ENCODE measurements around the gene RAE1.

The RAE1 gene, protein sequence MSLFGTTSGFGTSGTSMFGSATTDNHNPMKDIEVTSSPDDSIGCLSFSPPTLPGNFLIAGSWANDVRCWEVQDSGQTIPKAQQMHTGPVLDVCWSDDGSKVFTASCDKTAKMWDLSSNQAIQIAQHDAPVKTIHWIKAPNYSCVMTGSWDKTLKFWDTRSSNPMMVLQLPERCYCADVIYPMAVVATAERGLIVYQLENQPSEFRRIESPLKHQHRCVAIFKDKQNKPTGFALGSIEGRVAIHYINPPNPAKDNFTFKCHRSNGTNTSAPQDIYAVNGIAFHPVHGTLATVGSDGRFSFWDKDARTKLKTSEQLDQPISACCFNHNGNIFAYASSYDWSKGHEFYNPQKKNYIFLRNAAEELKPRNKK

DNA sequence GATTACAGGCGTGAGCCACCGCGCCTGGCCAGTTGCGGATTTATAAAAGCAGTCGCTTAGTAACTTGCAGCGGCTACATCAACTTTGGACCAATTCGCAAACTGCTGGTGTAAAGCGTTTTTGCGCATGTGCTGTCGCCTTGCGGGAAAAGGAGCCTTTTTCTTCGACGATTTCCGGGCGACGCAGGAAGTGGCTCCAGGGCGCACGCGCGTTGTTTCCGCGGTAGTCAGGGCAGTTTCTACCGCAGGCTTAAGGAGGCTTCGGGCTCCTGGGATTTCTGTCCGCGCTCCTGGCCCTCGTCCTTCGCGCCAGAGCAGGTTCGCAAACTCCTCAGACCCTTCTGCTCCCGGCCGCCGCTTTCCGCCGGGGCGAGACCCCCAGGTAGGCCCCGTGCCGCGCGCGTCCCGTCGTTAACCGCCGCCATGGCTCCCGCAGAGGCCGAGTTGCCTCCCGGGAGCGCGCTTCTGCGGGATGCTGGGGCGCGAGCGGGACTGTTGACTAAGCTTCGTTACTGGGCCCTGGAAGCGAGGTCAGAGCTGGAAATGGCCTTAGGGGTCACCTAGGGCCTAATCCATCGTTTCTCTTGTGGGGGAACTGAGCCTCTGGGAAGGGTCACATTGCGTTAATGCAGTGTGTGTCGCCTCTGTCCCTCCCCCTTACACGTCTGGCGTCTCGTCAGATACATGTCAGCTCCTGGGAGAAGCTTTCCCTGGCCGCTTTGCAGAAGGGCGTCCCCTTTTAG lies at the start of gene RAE1:
Gene RAE1 (plus strand): TSS at position 214 of the 742 bp plus-strand sequence. CDS start 2,784 bp downstream, outside the sequence.
- peak; percentile 87 for DNase-seq (ENCODE audit: low read depth, low spot score)

GRCh38 chr20:57306747-57307146 lies 44.3 kb upstream of the RAE1 start:
- DNase-seq (ENCODE audit: low read depth, low spot score): no peak

DNA sequence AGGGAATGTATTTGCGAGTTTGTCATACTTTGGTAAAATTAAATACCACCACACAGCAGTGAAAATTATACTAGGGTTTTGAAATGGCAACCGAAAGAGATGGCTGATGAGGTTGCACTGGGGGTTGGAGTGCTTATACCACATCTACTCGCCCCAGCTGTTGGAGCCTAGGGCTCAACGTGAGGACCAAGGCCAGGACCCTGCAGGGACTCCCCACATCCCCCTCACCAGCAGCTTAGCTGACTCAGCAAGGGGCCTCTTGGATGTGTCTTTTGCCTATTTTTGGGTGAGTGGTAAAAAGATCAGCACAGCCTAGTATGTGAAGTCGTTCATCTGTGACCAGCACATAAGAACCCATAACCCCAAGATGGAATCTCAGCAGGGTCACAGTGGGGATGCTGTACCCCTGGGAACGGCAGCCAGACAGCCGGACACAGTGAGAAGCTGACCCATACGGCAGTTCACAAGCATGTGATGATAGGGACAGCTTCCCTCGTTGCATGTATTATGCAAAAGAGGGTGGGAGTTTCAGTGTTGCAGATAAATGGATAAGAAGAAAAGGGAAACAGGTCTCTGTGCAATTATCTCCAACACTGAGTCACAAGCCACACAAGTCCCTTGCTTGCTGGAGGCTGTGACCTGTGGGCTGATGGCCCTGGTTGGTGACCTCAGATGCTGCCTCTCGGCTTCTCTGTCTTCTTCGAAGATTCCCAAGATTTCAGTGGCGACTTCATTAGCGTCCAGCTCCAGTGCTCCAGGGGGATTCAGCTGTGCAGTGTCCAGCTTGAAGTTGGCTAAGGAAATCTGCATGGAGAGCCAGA lies 42.4 kb upstream of the RAE1 start:
- no peak for DNase-seq (ENCODE audit: low read depth, low spot score)

DNA sequence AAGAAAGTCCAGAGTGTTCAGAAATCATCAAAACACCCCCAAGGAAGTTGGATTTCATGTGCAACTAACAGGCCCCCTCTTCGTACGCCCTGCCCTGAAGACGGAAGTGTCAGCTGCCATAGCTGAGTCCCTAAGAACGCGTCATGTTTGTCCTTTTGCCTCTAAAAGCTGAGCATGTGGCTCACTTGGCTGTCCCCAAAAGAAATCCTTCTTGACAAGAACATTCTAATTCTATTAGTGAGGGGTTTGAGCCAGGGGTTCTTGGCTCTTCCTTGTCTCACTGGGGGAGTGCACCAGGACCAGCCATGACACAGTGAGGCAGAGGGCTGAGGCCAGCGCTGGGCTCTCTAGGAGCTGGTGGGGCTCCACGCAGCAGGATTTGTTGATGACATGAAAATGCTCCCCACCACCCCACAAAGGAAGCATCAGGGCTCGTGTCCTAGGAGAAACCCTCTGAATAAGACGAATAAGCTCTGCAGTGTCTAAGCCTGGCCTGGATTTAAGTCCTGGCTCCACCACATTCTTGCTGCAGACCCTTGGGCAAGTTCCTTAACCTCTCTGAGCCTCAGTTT lies 41.4 kb upstream of the RAE1 start:
- DNase-seq (ENCODE audit: low read depth, low spot score): no peak

GRCh38 chr20:57310821-57311514 lies 40.1 kb upstream of the RAE1 start:
- no peak for DNase-seq (ENCODE audit: low read depth, low spot score)

DNA sequence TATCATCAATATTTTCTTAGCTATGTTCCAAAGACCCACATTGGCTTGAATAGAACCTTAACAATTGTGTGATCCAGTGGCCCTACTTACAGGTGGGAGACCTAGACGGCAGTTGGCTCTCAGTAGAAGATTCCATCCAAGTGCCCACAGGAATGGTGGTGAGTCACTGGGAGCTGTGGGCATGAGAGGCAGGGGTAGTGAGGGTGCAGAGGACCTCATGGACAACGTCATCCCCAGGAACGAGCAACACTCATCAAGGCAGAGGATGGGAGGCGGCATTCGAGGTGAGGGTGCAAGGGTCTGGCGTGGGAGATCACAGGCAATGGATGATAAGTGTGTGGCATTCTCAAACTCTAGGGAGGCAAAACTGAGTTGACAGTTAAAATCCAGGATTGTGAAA lies 38.9 kb upstream of the RAE1 start:
- no peak for DNase-seq (ENCODE audit: low read depth, low spot score)

DNA sequence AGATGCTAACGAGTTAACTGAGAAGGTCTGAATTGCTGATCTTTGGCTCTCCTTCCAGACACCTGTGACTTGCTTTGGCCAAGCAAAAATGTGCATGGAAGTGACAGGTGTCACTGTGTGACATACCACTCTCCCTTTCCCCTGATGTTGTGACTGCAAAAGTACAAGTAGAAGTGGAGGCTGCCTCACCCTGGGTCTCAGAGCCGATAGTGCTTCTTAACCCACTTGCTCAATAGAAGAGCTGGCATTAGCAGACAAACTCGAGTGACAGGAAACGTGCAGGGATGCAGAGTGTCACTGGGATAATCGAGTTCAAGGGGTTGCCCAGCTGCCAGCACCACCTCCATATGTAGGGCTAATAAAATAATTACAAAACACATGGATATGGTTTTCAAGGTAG lies 37.8 kb upstream of the RAE1 start:
- no peak for DNase-seq (ENCODE audit: low read depth, low spot score)

DNA sequence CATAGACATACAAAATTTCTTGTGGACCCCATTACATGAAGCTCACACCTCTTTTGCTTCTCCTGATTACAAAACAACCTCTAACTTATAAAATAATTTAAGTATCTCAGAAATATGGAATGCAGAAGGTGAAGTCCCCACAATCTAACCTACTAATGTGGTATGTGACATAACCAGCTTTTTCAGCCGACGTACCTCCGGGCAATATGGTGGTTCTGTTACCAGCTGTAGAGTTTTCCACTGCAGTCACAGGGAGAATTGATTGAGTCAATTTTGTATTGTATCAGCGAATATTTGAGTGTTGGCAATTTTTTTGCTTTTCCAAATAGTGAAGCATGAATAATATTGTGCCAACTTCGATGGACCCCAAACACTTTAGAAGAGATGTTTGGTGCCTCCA lies 37.1 kb upstream of the RAE1 start:
- no peak for DNase-seq (ENCODE audit: low read depth, low spot score)

DNA sequence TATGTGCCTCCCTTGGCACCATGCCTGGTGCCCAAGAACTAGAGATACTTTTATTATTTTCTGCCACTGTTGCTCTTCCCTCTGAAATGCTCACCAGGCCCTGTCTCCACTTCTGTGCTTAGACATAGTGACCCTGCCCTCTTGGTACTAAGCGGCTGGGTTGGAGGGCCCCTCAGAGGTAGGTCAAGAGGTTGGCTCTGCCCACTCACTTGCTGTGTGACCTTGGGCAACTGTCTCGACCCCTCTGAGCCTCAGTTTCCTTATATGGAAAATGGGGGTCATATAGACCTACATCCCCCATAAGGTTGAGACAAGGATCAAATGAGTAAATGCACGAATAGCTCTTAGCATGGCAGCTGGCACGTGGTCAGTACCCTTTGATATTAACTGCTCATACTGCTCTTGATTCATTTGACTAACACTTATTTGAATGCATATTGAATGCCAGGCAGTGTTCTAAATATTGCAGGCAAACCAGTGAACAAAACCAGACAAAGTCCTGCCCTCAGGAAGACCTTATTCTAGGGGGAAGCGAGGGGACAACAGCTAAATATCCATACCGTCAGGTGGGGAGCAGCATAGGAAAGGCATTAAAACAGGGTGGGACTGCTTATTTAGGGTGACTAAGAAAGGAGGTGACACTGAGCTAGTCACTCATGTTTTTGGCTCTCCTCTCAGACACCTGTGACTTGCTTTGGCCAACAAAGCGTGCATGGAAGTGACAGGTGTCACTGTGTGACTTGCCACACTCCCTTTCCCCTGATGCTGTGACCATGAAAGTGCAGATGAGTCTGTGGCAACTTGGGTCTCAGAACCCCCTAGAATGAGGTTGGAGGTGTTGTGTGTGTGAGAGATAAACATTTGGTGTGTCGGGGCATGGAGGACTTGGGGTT lies 35.7 kb upstream of the RAE1 start:
- DNase-seq (ENCODE audit: low read depth, low spot score): no peak

DNA sequence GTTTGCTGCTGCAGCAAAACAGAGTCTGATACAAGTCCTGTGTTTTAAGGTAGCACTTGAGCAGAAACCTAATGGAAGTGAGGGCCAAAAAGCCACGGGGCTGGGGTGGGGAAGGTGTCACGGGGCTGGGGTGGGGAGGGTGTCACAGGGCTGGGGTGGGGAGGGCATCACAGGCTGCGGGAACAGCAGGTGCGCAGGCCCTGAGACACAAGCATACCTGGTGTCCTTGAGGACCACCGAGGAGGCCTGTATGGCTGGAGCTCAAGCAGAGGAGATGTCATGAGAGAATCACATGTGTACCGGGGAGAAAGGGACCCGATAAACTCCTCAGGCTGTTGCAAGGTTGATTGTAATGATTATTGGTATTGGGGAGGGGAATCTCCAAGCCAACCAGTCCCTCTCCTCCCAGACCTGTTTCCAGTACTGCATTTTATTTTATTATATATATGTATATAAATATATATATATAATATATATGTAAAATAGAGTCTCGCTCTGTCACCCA lies 35.0 kb upstream of the RAE1 start:
- DNase-seq (ENCODE audit: low read depth, low spot score): no peak

DNA sequence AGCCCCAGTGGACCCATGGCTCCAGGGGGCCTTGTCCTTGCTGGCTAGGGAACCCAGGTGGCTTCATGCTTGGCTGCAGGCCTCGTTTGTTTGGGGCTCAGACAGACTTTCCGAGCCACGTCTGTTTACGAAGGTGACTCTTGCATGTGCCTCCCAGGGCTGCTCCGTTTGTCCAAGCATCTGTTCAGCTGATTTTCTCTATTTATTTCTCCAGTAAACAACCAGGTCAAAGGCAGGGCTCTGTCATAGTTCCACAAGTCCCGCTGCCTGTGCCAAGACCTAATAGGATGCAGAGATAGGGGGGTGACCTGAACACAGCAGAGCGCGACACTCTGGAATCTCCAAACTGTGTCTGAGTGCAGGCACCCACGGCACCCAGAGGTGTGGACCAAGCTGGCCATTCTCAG lies 34.3 kb upstream of the RAE1 start:
- no peak for DNase-seq (ENCODE audit: low read depth, low spot score)

- DNase-seq (ENCODE audit: low read depth, low spot score): no peak
These were observed 33.7 kb upstream of the RAE1 start for GRCh38 chr20:57317316-57317788.

DNA sequence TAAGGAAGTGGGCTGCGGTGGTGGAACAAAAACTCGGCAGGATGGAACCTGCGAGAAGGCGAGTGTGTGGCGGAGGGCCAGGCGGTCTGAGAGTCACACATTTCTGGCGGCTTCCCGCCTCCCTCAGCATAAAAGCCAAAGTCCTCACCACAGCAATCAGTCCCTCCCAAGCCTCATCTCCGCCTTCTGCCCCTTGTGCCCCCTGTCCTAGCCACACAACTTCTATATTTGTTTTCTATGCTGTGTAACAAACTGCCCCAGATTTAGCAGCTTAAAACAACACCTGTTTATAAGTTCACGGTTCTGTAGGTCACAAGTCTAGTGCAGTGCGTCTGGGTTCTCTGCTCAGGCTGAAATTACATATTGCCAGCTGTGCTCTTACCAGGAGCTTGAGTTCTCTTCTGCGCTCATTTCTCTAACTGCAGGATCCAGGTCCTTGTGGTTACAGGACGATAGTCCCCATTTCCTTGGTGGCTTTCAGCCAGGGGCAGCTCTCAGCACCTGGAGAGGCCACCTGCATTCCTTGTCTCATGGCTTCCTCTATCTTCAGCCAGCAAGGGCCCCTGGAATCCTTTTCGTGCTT lies 33.2 kb upstream of the RAE1 start:
- DNase-seq (ENCODE audit: low read depth, low spot score): no peak

DNA sequence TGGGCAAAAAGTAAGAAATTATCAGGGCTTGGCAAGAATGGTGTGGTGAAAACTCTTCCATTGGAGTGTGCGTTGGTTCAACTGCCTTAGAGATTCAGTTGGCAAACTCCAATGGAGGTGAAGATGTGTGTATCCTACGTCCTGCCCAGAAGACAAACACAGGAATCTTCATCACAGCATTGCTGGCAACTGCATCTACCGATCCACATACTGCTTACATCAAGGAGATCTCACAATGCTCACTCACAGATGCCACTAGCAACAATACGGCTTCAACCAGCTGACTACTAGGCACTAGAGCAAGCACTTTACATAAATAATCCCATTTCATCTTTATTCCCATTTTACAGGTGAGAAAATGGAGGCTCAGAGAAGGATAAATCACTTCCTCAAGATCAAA lies 31.5 kb upstream of the RAE1 start:
- DNase-seq (ENCODE audit: low read depth, low spot score): no peak

DNA sequence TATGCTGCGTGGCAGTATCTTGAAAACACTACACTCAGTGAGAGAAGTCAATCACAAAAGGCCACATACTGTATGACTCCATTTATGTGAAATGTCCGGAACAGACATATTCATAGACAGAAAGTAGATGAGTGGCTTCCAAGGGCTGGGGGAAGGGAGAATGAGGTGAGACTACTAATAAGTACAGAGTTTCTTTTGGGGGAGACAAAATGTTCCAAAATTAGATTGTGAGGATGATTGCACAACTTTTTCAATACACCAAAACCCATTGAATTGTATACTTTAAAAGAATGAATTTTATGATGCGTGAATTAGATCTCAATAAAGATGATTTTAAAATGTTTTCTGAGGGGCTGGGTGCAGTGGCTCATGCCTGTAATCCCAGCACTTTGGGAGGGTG lies 30.7 kb upstream of the RAE1 start:
- DNase-seq (ENCODE audit: low read depth, low spot score): no peak

GRCh38 chr20:57321142-57321541 lies 29.9 kb upstream of the RAE1 start:
- no peak for DNase-seq (ENCODE audit: low read depth, low spot score)

- DNase-seq (ENCODE audit: low read depth, low spot score): no peak
These were observed 28.6 kb upstream of the RAE1 start for GRCh38 chr20:57322476-57322875.

DNA sequence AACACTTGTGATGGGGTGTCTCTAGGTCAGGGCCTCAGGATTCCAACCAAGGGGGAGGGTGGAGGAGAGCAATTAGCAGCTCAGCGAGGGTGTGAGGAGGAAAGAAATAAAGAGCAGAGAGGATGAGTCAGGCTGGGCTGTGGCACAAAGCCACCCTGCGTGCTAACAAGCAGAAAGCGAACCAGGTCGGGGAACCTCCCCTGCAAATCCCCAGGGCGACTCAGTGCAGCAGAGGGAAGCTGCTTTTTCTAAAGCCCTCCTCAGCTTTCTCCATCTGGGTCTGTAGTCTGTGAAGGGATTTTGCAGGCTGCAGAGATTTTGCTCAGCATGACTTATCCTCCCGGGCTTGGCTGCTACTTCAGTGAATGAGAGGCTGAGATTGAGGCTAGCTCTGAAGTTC lies 28.0 kb upstream of the RAE1 start:
- peak; percentile 42 for DNase-seq (ENCODE audit: low read depth, low spot score)

- no peak for DNase-seq (ENCODE audit: low read depth, low spot score)
These were observed 25.3 kb upstream of the RAE1 start for GRCh38 chr20:57325632-57326356.

Data from iPS DF 19.7 (cell line).